HCT116 (cell line): ENCODE measurements around the gene FOXB1. TPM values are rescaled to one million over a fixed set of nuclear protein-coding genes. Genes with fewer than 3 reads are reported as not detected.

Experiments
- ATAC-seq: fragments of 200-7000 bp; cut with Tn5 transposase; 2 replicates; pipeline ENCODE4 v1.9.1; 2020; ENCODE audit warnings: mild to moderate bottlenecking, moderate library complexity
- BruUV-seq: library from RNA; stranded (reverse); fragments of 400-500 nt; replicated peaks from 2 replicates; lab custom pipeline; 2021; lab: Mats Ljungman, UMichigan
- CTCF ChIA-PET: fragments of 300-600 bp; sonication (Branson Sonifier 250); formaldehyde crosslinking; loops from one replicate; lab custom pipeline; 2021; ENCODE audit warnings: antibody characterized with exemption; lab: Charles Lee
- POLR2A ChIA-PET: fragments of 300-600, 350-600 bp; sonication (Branson Sonifier 250); formaldehyde crosslinking; loops from one replicate; lab custom pipeline; 2021; ENCODE audit warnings: antibody characterized with exemption; lab: Charles Lee
- RAD21 ChIA-PET, 2 experiments: fragments of 300-600 bp; sonication (Branson Sonifier 250); formaldehyde crosslinking; loops; one replicate each; lab custom pipeline; 2023; ENCODE audit warnings: low total read pairs in 2 of 2; ENCODE audit not compliant: uncharacterized antibody in 2 of 2, unreplicated experiment in 2 of 2, low non-redundant PET in 1 of 2; lab: Charles Lee
- DNase-seq: peaks from one replicate; pipeline ENCODE4 v3.0.0-alpha.2; 2010; ENCODE audit warnings: low read depth, low spot score
- H2AFZ ChIP-seq: fragments of 200-600 bp; shearing (Covaris generic), sonication (generic); 2 replicates; pipeline ENCODE4 v1.6.1; 2017; ENCODE audit warnings: low read depth, mixed run types, mixed read lengths, antibody characterized with exemption, low read length; ENCODE audit not compliant: poor library complexity, severe bottlenecking
- H3K27ac ChIP-seq: 2 replicates; pipeline ENCODE4 v1.5.1; 2012; ENCODE audit warnings: low read depth, low read length
- H3K27me3 ChIP-seq: fragments of 200-600 bp; sonication (generic); 2 replicates; pipeline ENCODE4 v1.6.1; 2016; ENCODE audit warnings: mixed run types, low read length, mixed read lengths; ENCODE audit not compliant: insufficient read depth
- H3K36me3 ChIP-seq, 2 experiments: fragments of 200-500 bp in 1 of 2; fragments of 200-600 bp in 1 of 2; sonication (Bioruptor generic) in 1 of 2; sonication (generic) in 1 of 2; 2 replicates each; pipeline versions ENCODE4 v1.5.1 to v1.6.1; 2014 to 2016; ENCODE audit warnings: low read length in 2 of 2, inconsistent platforms in 1 of 2, mixed read lengths in 1 of 2, mixed run types in 1 of 2; ENCODE audit not compliant: insufficient read depth in 2 of 2, control insufficient read depth in 1 of 2
- H3K4me1 ChIP-seq, 2 experiments: fragments of 200-600 bp in 1 of 2; sonication (generic) in 1 of 2; 2 replicates each; pipeline versions ENCODE4 v1.5.1 to v1.6.1; 2012 to 2017; ENCODE audit warnings: low read length in 2 of 2, inconsistent platforms in 1 of 2, mild to moderate bottlenecking in 1 of 2, mixed read lengths in 1 of 2, mixed run types in 1 of 2, moderate library complexity in 1 of 2; ENCODE audit not compliant: insufficient read depth in 2 of 2, control insufficient read depth in 1 of 2
- H3K4me2 ChIP-seq: fragments of 200-600 bp; sonication (generic); 2 replicates; pipeline ENCODE4 v1.6.1; 2017; ENCODE audit warnings: mixed run types, low read length, mixed read lengths
- H3K4me3 ChIP-seq, 2 experiments: fragments of 200-600 bp in 1 of 2; sonication (generic) in 1 of 2; replicated peaks in 1 of 2; 2 replicates each; pipeline ENCODE4 v1.5.1; 2011 to 2016; ENCODE audit warnings: low read length in 2 of 2, control low read depth in 1 of 2, low read depth in 1 of 2, mild to moderate bottlenecking in 1 of 2, mixed read lengths in 1 of 2, mixed run types in 1 of 2
- H3K79me2 ChIP-seq: fragments of 200-600 bp; sonication (generic); 2 replicates; pipeline ENCODE4 v1.6.1; 2017; ENCODE audit warnings: mild to moderate bottlenecking, mixed run types, low read length, moderate library complexity, mixed read lengths; ENCODE audit not compliant: insufficient read depth
- H3K9ac ChIP-seq: fragments of 200-600 bp; sonication (generic); 2 replicates; pipeline ENCODE4 v1.6.1; 2016; ENCODE audit warnings: low read length, mixed read lengths
- H3K9me2 ChIP-seq: fragments of 200-600 bp; sonication (generic), shearing (Covaris generic); 2 replicates; pipeline ENCODE4 v1.6.1; 2017; ENCODE audit warnings: mixed run types, mild to moderate bottlenecking, moderate library complexity; ENCODE audit not compliant: insufficient read depth
- H3K9me3 ChIP-seq, 2 experiments: fragments of 200-500 bp in 1 of 2; fragments of 200-600 bp in 1 of 2; sonication (Bioruptor generic) in 1 of 2; sonication (generic) in 1 of 2; 2 replicates each; pipeline ENCODE4 v1.6.1; 2014 to 2017; ENCODE audit warnings: low read length in 2 of 2, mixed read lengths in 2 of 2, inconsistent platforms in 1 of 2, low read depth in 1 of 2, mild to moderate bottlenecking in 1 of 2, mixed run types in 1 of 2, moderate library complexity in 1 of 2; ENCODE audit not compliant: control insufficient read depth in 1 of 2, insufficient read depth in 1 of 2
- H4K20me1 ChIP-seq: fragments of 200-600 bp; sonication (generic), shearing (Covaris generic); 2 replicates; pipeline ENCODE4 v1.6.1; 2017; ENCODE audit warnings: mixed run types, mild to moderate bottlenecking, moderate library complexity; ENCODE audit not compliant: insufficient read depth
- ATF3 ChIP-seq: IDR thresholded peaks from 2 replicates; pipeline ENCODE4 v1.6.1; 2012
- CBX3 ChIP-seq: IDR thresholded peaks from 2 replicates; pipeline ENCODE4 v1.6.1; 2012; ENCODE audit warnings: low read depth
- CEBPB ChIP-seq: IDR thresholded peaks from 2 replicates; pipeline ENCODE4 v1.6.1; 2012; ENCODE audit warnings: low read depth
- ELF1 ChIP-seq: IDR thresholded peaks from 2 replicates; pipeline ENCODE4 v1.6.1; 2012; ENCODE audit warnings: low read depth, borderline replicate concordance
- EZH2 ChIP-seq: fragments of 200-600 bp; sonication (generic); IDR thresholded peaks from 2 replicates; pipeline ENCODE4 v1.6.1; 2017; ENCODE audit warnings: antibody characterized with exemption, mixed run types
- EZH2phosphoT487 ChIP-seq: fragments of 200-600 bp; IDR thresholded peaks from 2 replicates; pipeline ENCODE4 v1.6.1; 2018; ENCODE audit warnings: antibody characterized with exemption, borderline replicate concordance
- FOSL1 ChIP-seq: IDR thresholded peaks from 2 replicates; pipeline ENCODE4 v1.6.1; 2012; ENCODE audit warnings: low read depth
- MAX ChIP-seq: IDR thresholded peaks from 2 replicates; pipeline ENCODE4 v1.6.1; 2012
- POLR2A ChIP-seq: IDR thresholded peaks from 2 replicates; pipeline ENCODE4 v1.7.0; 2011; ENCODE audit warnings: borderline replicate concordance; ENCODE audit not compliant: insufficient read depth, insufficient read length; ENCODE audit errors: extremely low read depth
- RAD21 ChIP-seq: IDR thresholded peaks from 2 replicates; pipeline ENCODE4 v1.6.1; 2012; ENCODE audit warnings: low read depth, mild to moderate bottlenecking
- REST ChIP-seq: IDR thresholded peaks from 2 replicates; pipeline ENCODE4 v1.6.1; 2012; ENCODE audit warnings: low read depth
- SIN3A ChIP-seq: IDR thresholded peaks from 2 replicates; pipeline ENCODE4 v1.6.1; 2012; ENCODE audit warnings: low read depth
- SP1 ChIP-seq: IDR thresholded peaks from 2 replicates; pipeline ENCODE4 v1.6.1; 2012; ENCODE audit warnings: low read depth
- SRF ChIP-seq: IDR thresholded peaks from 2 replicates; pipeline ENCODE4 v1.6.1; 2012; ENCODE audit warnings: low read depth
- TCF7L2 ChIP-seq: IDR thresholded peaks from 2 replicates; pipeline ENCODE4 v1.7.0; 2011; ENCODE audit warnings: borderline replicate concordance, inconsistent platforms; ENCODE audit not compliant: insufficient read depth, insufficient read length; ENCODE audit errors: extremely low read depth
- ZBTB33 ChIP-seq: IDR thresholded peaks from 2 replicates; pipeline ENCODE4 v1.6.1; 2011; ENCODE audit warnings: mild to moderate bottlenecking, low read length, moderate library complexity; ENCODE audit not compliant: insufficient replicate concordance; ENCODE audit errors: extremely low read depth
- ZFX ChIP-seq: fragments of 450-650 bp; IDR thresholded peaks from 2 replicates; pipeline ENCODE4 v1.6.1; 2017
- ZNF274 ChIP-seq: fragments of 200-500 bp; sonication (Bioruptor generic); IDR thresholded peaks from 2 replicates; pipeline ENCODE4 v1.6.1; 2014; ENCODE audit warnings: mild to moderate bottlenecking, low read depth, low read length, inconsistent platforms
- intact Hi-C: fragments of 100-400 bp; cut with micrococcal nuclease; formaldehyde crosslinking; loops from 2 replicates; pipeline ENCODE4 v1.10.0; 2022
- total RNA-seq: library from RNA; stranded (reverse); gene quantifications from one replicate; pipeline ENCODE4 v1.2.1, GENCODE V29; 2021; ENCODE audit not compliant: unreplicated experiment

The FOXB1 gene
- total RNA-seq, 1 experiment from 2014 or later, result not detected

- Histone ChIP-seq H3K9me2 (no peaks in the 10 kb centered on the region), H3K36me3 (no peaks in the 10 kb centered on the region), H3K79me2 (no peaks in the 10 kb centered on the region), H2AFZ (no peak overlapping the region), H3K9ac (no peak overlapping the region), H4K20me1 (no peaks in the 10 kb centered on the region), H3K27me3 (peaks cover 36% of the 10 kb centered on the region), H3K9me3 (no peaks in the 10 kb centered on the region), H3K4me1 (no peaks in the 10 kb centered on the region), H3K4me2 (no peak overlapping the region), H3K4me3 (no peak overlapping the region), H3K27ac (no peak overlapping the region)
- DNase-seq, result no peak
- no peak for ATAC-seq
- TF ChIP-seq ELF1, result no peak
- no peak for TF ChIP-seq FOSL1
- no peak for TF ChIP-seq CEBPB
- no peak for TF ChIP-seq RAD21
- TF ChIP-seq EZH2phosphoT487, result no peak
- TF ChIP-seq SIN3A, result no peak
- TF ChIP-seq MAX, result no peak
- no peak for TF ChIP-seq ZNF274
- no peak for TF ChIP-seq CBX3
- no peak for TF ChIP-seq EZH2
- no peak for TF ChIP-seq ZFX
- TF ChIP-seq ATF3, result no peak
- no peak for TF ChIP-seq SRF
- no peak for TF ChIP-seq REST
- no peak for TF ChIP-seq POLR2A
- no peak for TF ChIP-seq TCF7L2
- no peak for TF ChIP-seq ZBTB33
- TF ChIP-seq SP1, result no peak
- ChIA-PET POLR2A (no interaction called here), CTCF (no interaction called here), RAD21 (no interaction called here)
- BruUV-seq, result no TSS peak
- intact Hi-C loops, result no loop called here
Observed at GRCh38 chr15:59997070-59997701, 6.9 kb upstream of the FOXB1 start.
